ENCODE results near the gene KIAA1671. TPM values are rescaled to one million over a fixed set of nuclear protein-coding genes. Genes with fewer than 3 reads are reported as not detected.

KIAA1671 gene
- polyA plus RNA-seq, 1 donor (not counting 4 experiments of a cell fraction or from before 2014, with no cell fraction given): 17.4 TPM

DNA sequence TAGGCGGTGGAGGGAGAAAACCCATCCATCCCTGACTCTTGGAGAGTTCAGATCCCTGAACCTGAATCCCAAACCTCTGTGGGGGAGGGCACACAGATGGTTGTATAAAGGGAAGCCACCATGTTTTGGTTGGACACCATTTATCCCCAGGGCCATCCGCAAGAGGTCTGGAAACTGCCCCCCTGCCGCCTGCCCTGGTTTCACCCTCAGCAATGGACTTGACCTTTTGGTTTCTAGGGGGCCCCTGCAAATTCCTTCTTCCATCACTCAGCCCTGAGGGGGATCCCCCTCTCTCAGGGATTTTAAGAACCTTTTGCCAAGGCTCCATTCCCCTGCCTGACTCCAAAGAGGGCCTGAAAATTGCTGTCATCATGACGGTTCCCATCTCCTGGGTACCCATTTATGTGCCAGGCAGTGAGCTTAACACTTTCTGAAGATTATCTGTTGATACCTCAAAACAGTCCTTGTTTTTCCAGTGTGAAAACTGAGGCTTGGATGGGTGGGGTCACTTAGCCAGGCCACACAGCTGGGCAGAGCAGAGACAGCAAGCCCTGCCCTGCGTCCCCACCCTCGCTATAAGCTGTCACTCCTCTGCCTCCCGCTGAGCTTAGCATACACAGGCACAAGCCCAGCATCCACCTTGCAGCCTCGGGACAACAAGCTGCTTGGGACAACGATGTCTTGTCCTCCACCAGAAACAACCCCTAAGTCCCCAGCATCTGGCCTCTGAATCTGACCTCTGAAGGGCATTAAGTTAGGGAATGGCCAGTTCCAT, 213.9 kb downstream of the KIAA1671 start:
- Histone ChIP-seq H3K27ac (ENCODE audit: control insufficient read depth, insufficient read depth, low read length) (no peak overlapping the region), H3K9ac (ENCODE audit: control insufficient read depth, extremely low read depth, insufficient read depth, low read length) (no peak overlapping the region), H3K79me2 (ENCODE audit: control insufficient read depth, insufficient read depth, low read length) (no peaks in the 10 kb centered on the region), H3K4me2 (ENCODE audit: control insufficient read depth, extremely low read depth, insufficient read depth, low read depth, low read length) (no peak overlapping the region), H4K20me1 (ENCODE audit: control insufficient read depth, extremely low read depth, insufficient read depth, low read length) (peaks cover 6% of the 10 kb centered on the region), H3K27me3 (ENCODE audit: control insufficient read depth, extremely low read depth, insufficient read depth, low read length) (no peaks in the 10 kb centered on the region), H3K9me1 (ENCODE audit: control insufficient read depth, extremely low read depth, insufficient read depth, low read length) (no peaks in the 10 kb centered on the region), H3K36me3 (ENCODE audit: control insufficient read depth in 2 of 2, extremely low read depth in 1 of 2, insufficient read depth in 2 of 2, low read length in 2 of 2) (no peaks in the 10 kb centered on the region), H3K9me3 (ENCODE audit: control insufficient read depth, low read depth, low read length) (no peaks in the 10 kb centered on the region), H3K4me3 (ENCODE audit: control insufficient read depth in 2 of 3, extremely low read depth in 1 of 3, insufficient read depth in 2 of 3, low read depth in 1 of 3, low read length in 3 of 3) (no peak overlapping the region), H3K4me1 (ENCODE audit: control insufficient read depth, extremely low read depth, insufficient read depth, low read length) (peaks cover 38% of the 10 kb centered on the region), H2AFZ (ENCODE audit: control insufficient read depth, low read length) (no peak overlapping the region)
- no peak for DNase-seq (ENCODE audit: low read depth, low spot score)
- dilution Hi-C loops (cut with MboI; ENCODE audit: extremely low pct_ligation_motif_present, low sequenced_read_pairs): no loop called here
- FAIRE-seq: no peak
- no peak for TF ChIP-seq CTCF (optimal IDR thresholded peaks at IDR 0.05 in 1 of 3, IDR thresholded peaks at IDR 0.05 in 1 of 3, conservative IDR thresholded peaks at IDR 0.05 in 1 of 3; ENCODE audit: extremely low read depth in 1 of 3, insufficient read depth in 2 of 3, low read length in 3 of 3)

GRCh38 chr22:25167082-25167481, 214.6 kb downstream of the KIAA1671 start:
- Histone ChIP-seq H3K4me3 (ENCODE audit: control insufficient read depth in 2 of 3, extremely low read depth in 1 of 3, insufficient read depth in 2 of 3, low read depth in 1 of 3, low read length in 3 of 3) (no peak overlapping the region), H3K4me2 (ENCODE audit: control insufficient read depth, extremely low read depth, insufficient read depth, low read depth, low read length) (no peak overlapping the region), H4K20me1 (ENCODE audit: control insufficient read depth, extremely low read depth, insufficient read depth, low read length) (peaks cover 6% of the 10 kb centered on the region), H3K27me3 (ENCODE audit: control insufficient read depth, extremely low read depth, insufficient read depth, low read length) (no peaks in the 10 kb centered on the region), H3K36me3 (ENCODE audit: control insufficient read depth in 2 of 2, extremely low read depth in 1 of 2, insufficient read depth in 2 of 2, low read length in 2 of 2) (peaks cover 0 to 1% of the 10 kb centered on the region in 2 experiments), H3K79me2 (ENCODE audit: control insufficient read depth, insufficient read depth, low read length) (no peaks in the 10 kb centered on the region), H3K9me3 (ENCODE audit: control insufficient read depth, low read depth, low read length) (no peaks in the 10 kb centered on the region), H3K4me1 (ENCODE audit: control insufficient read depth, extremely low read depth, insufficient read depth, low read length) (peaks cover 38% of the 10 kb centered on the region), H3K9me1 (ENCODE audit: control insufficient read depth, extremely low read depth, insufficient read depth, low read length) (no peaks in the 10 kb centered on the region), H3K9ac (ENCODE audit: control insufficient read depth, extremely low read depth, insufficient read depth, low read length) (no peak overlapping the region), H2AFZ (ENCODE audit: control insufficient read depth, low read length) (no peak overlapping the region), H3K27ac (ENCODE audit: control insufficient read depth, insufficient read depth, low read length) (no peak overlapping the region)
- TF ChIP-seq EZH2 (IDR thresholded peaks at IDR 0.05; ENCODE audit: low read length): no peak
- no peak for TF ChIP-seq CTCF (optimal IDR thresholded peaks at IDR 0.05 in 1 of 3, IDR thresholded peaks at IDR 0.05 in 1 of 3, conservative IDR thresholded peaks at IDR 0.05 in 1 of 3; ENCODE audit: extremely low read depth in 1 of 3, insufficient read depth in 2 of 3, low read length in 3 of 3)
- DNase-seq (ENCODE audit: low read depth, low spot score) (no peak), FAIRE-seq (no peak)
- dilution Hi-C loops (cut with MboI; ENCODE audit: extremely low pct_ligation_motif_present, low sequenced_read_pairs): no loop called here

All from keratinocyte (primary cell).